Ovary (tissue), 1 donor: ENCODE results near the gene ARID5A.

Source experiments
- EP300 ChIP-seq: sonication (generic); formaldehyde crosslinking; IDR thresholded peaks from one replicate; pipeline ENCODE4 v1.6.1; 2017; ENCODE audit warnings: antibody characterized with exemption
- POLR2A ChIP-seq: fragments of 450-650 bp; IDR thresholded peaks from one replicate; pipeline ENCODE4 v1.6.1; 2017; ENCODE audit warnings: antibody characterized with exemption, mild to moderate bottlenecking, moderate library complexity

DNA sequence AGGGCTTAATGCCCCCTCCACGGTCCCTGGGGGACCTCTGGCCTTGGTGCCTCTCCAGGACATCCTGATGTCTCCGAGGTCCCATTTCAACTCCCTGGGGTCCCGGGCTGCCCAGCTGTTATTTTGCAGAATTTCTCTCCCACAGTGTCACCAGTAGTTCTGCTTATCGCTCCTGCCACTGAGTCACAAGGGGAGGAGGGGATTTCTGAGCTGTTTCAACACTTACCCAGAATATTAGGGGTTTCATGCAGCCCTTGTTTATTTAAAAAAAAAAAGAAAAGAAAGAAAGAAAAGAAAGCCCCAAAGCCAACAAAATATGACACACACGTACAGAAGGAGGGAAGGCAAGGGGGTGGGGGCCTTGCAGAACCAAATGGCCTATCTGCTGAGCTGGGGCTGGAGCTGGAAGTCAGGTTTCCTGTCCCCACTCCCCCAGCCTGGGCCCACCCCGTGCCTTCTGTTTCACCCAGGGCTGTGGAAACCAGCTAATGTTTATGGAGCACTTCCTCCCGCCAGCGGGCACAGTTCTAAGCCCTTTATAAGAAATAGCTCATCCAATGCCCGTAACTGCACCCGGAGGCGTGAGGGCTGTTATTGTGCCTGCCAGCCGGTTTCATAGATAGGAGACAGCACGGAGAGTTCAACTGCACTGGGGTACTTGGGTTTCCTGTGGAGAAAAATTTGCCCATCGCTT, 8.4 kb upstream of the ARID5A start:
- TF ChIP-seq POLR2A (no peak), EP300 (no peak)
